Fibroblast of skin of left quadriceps (primary cell): ENCODE data around the gene CD7.

Experiments
- DNase-seq, 2 experiments: peaks; one replicate each; pipeline ENCODE4 v3.0.0-alpha.2; 2013; ENCODE audit warnings: low read depth in 2 of 2

CD7 gene

GRCh38 chr17:82278786-82279391, 38.5 kb downstream of the CD7 start:
- no peak for DNase-seq

DNA sequence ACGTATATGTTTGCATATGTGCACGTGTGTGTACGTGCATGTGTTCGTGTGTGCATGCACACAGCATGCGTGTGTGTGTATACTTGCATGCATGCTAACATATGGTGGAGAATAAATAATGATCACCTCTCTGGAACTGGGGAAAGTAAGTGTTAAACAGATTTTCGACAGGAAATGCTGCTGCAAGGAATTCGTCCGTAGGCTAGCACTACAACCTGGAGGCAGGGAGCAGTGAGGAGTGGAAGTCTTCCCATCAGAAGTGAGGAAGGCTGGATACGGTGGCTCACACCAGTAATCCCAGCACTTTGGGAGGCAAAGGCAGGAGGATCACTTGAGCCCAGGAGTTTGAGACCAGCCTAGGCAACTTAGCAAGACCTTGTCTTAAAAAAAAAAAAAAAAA, 39.1 kb downstream of the CD7 start:
- DNase-seq: no peak

- DNase-seq: no peak
Observed at GRCh38 chr17:82277851-82278250, 39.6 kb downstream of the CD7 start.

DNA sequence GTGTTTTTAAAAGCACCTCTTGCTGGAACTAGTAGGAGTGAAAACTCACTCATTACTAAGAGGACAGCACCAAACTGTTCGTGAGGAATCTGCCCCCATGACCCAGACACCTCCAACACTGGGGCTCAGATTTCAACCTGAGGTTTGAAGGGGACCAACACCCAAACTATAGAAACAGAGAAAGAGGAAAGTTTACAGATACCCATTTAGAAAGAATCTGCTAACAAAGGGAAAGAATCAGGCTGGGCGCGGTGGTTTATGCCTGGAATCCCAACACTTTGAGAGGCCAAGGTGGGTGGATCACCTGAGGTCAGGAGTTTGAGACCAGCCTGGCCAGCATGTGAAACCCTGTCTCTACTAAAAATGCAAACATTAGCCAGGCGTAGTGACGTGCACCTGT, 40.5 kb downstream of the CD7 start:
- DNase-seq: no peak

DNA sequence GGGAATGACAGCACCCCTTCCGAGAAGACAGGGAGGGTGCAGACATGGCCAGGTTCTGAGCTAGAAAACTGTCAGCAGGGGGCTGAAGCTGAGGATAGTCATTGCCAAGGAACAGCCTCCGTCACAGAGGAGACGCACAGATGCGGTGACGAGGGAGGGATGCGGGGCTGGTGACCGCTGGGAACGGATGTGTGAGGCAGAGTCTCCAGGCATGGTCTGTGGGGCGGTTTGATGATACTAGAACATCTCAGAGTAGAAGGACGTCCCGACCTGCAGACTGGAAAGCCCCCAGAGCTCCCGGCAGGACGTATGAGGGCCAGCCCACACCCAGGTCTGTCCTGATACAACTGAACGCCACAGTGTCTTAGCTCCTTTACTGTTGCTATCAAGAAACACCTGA, 42.1 kb downstream of the CD7 start:
- DNase-seq: no peak

DNA sequence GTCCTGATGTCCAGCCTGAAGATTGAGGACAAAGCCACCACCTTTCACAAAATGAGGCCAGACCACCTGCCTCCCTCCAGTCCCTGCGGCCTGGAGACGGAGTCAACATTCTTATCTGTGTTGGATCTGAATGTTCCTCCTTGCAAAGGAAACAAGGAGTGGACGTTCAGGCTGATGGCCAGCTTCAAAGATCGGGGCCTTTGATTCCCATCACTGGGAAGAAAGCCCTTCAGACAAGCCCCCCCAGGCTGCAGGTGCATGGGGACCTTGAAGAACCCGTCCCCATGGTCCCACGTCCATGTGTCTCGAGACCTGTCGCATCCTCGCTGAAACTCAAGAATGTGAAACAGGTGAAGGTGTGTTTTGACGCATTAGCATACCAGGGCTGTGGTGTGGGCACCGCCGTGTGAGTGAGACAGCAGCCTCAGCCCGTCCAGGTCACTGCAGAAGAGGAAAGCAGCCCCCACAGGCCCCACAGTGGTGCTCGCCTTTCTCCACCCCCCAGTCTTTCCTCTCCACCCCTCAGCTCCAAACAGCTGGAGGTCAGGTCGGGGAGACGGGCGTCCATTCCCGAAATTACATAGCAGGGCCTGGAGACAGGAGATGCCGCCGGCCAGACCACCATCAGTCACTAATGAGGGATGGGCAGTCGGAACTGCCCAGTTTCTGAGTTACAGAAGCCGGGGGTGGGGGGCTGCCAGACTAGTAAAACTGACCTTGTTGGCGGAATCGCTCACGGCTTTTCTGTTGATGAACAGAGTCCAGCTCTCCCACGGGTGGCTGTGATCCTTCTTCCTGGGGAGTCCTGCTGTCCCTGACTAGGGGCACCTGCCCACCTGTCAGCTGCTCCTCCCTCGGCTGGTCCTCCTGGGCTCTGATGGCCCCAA, 43.0 kb downstream of the CD7 start:
- DNase-seq: no peak

GRCh38 chr17:82273327-82274133, 43.9 kb downstream of the CD7 start, which contains the start of gene CSNK1D:
CSNK1D (minus strand) TSS chr17:82273700; CDS start chr17:82273381, 319 bp downstream.
- DNase-seq: peak; percentile 65 to 74

DNA sequence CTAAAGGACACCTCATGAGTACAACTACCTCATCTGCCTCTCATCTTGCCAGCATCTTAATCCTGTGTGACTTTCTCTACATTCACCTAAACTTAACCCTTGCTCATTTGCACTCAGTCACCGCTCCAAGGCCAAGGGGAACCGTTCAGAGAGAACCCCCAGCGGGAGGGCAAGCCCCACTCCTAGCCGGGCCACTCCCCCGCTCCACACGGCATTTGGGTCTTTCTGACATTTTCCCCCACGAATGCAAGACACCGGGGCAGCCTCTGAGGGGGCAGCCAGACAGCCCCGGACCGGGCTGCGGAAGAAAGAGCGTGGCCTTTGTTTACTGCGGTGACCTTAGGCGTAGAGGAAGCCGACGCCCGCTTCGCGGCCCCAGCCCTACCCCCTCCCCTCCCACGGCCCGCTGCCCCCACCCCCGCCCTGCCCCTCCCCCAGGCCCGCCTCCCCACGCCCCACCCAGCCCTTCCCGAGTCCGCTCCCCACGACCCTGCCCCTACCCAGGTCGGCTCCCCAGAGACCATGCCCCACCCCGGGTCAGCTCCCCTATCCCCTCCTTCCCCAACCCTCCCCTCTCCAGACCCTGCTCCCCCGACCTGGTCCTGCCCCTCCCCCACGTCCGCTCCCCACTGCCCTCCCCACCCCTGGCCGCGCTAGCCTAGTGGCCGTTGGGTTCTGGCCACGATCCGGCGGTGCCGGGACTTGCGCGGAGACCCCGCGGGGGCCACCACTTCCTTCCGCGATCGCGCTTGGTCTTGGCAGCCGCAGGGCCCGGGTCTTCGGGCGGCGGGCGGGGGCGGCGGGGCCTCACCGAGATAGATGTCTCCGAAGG, 44.7 kb downstream of the CD7 start:
- DNase-seq: no peak

GRCh38 chr17:82271401-82271800, 46.0 kb downstream of the CD7 start:
- DNase-seq: no peak

DNA sequence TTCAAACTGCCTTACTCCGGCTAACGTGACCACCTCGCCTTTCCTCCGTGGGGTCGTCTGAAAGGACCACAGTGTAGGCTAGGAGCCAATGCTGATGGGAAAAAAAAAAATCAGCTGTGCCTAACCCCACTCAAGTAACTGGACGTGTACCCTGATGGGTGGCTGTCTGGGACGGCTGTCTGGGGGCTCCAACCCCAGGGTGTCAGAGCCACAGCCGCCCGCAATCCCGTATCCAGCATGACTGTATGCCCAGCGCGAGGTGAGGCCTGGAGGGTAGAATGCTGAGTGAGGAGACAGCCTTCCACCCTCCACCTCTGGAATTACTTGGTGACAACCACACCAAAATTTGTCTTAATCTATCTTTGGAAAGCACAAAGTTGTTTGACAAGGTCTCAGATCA, 46.8 kb downstream of the CD7 start:
- DNase-seq: no peak

GRCh38 chr17:82269882-82270500, 47.4 kb downstream of the CD7 start:
- no peak for DNase-seq

DNA sequence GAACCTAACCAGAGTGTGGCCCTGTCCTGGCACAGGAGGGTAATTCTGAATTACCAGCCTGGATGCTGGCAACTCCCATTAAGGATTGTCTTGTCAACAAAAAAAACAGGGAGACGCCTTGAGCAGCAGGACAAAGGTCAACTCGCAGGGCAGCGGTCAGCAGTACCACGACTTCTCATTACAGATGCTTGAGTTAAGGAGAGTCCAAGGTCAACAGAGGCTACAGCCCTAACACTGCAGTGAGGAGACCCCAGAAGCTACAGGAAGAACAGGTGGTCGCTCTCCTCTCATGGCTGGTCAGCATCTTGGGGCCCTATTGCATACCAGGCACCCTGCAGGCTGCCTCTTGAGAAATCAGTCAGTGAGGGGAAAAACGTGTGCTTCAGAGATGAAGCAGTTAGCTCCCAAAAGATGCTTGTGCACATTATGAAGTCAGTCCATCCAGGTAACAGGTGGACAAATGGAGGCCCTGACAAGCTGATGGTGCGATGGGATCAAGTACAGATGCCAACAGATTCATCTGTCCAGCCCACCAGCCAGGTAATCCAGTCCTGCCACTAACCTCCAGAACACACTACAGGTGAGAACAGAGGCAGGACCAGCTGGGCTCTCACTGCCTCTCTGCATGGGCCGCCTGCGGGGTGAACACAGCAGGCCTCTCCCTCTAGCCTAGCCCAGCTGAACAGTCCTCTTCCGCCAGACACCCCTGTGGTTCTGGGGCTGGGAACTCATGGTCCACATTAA, 48.1 kb downstream of the CD7 start:
- DNase-seq: no peak

DNA sequence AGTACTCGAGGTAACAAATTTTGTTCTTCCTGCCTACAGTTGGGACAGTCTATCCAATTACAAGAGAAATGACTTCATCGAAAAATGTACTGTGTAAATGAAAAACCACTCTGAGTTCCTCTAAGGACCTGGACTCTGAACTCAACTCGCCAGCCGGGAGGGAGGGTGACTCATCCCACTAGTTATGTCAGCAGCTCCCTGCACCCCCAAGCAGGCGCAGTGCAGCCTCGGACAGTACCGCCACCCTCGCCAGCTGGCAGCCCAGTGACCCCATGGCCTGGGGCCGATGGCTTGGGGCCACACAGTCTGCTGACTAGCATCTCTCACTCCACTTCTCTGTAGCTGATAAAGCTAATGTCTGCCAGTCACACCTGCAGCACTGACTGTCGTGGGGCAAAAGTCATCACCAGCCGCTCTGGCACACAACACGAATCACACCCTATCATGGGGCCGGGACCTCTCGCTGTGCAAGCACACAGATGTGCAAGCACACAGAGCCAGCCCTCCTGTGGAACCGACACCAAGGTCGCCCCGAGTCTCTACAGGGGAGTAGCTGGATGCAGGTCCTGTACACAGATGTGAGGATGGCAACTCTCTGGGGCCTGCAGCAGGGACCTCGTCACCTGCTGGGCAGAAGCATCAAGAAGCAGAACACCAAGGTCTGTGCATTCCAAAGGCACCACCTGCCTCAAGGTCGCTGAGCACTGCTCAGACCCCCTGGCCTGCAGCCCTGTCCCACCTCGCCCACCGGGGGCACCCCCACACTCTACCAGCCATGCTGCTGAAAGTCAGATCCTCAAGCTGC, 49.6 kb downstream of the CD7 start:
- DNase-seq: peak; percentile 60 to 63

DNA sequence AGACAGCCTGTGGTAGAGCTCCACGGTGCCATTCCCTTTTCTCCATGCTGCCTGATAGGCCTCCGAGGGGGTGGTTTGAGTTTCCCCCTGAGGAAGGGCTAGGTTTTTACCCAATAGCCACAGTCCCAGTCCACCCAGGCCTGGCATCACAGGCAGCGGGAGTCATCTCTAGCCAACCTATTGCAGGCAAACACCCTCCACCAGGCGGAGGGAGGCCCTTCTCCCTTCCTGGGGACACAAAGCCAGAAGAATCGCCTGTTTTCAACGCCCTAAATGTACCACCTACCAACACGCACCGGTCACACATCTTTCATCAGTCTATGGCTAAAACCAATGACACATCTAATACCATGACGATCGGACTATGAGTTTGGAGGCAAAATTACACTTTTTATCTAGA, 51.3 kb downstream of the CD7 start:
- DNase-seq: no peak
